HG02852 (cell line): ENCODE data around the gene LRRC8B.
"Not testable (repeated sequence)": the region's sequence is repeated elsewhere in the genome, so short reads cannot be mapped to it uniquely, and the experiment has no call there.

ENCODE experiments used
- ATAC-seq: cut with Tn5 transposase; IDR thresholded peaks from one replicate; pipeline ENCODE4 v1.9.1; 2021; ENCODE audit warnings: mild to moderate bottlenecking, moderate library complexity; ENCODE audit not compliant: unreplicated experiment

The LRRC8B gene

GRCh38 chr1:89524369-89525168 is at the start of gene LRRC8B:
TSS of gene LRRC8B (plus strand) at chr1:89524829. CDS start at chr1:89582651, 57,822 bp downstream.
- peak; percentile 84 for ATAC-seq

DNA sequence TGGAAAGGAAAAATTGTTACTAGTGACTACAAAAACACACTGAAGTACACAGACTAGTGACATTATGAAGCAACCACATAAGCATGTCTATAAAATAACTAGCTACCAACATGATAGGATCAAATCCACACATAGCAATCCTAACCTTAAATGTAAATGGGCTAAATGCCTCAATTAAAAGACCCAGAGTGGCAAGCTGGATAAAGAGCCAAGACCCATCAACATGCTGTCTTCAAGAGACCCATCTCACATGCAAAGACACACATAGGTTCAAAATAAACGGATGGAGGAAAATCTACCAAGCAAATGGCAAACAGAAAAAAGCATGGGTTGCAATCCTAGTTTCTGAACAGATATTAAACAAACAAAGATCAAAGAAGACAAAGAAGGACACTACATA is 49.4 kb upstream of the LRRC8B start:
- ATAC-seq = no peak

DNA sequence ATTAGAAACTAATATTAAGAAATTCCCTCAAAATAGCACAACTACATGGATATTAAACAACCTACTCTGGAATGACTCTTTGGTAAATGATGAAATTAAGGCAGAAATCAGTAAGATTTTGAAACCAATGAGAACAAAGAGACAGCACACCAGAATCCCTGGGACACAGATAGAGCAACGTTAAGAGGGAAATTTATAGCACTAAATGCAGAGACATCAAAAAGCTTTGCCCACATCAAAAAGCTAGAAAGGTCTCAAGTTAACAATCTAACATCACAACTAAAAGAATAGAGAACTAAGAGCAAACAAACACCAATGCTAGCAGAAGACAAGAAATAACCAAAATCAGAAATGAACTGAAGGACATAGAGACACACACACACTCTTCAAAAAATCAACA is 48.6 kb upstream of the LRRC8B start:
- ATAC-seq = no peak

DNA sequence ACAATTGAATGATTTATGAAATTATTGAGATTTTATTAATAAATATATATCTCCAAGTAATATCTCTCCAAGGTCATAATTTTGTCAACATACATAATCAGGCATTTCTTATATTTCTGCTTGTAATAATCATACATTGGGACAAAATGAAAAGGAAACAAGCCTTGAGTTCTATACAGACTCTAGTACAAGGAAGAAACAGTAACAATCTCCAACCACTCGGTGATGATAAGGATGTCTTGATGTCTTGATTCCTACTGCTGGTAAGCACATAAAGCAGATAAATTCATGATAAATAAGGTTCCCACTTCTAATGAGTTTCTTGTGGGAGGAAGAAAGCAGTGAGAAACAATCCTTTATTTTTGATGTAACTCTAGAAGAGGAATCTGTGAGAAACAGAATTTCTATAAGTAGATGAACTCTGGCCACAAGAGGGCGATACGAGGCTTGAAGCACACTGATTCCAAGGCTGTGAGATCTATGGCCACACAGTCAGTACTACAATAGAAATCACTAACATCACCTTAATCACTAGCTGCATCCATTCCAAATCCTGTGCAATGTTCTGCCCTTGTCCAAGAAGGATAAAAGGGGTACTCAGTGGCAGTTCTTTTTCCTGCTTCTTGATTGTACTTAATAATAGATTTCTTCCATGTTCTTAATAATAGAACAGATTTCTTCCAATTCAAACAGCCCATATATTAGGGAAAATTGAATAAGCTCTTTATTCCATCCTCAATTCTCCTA is 41.4 kb upstream of the LRRC8B start:
- ATAC-seq = no peak

DNA sequence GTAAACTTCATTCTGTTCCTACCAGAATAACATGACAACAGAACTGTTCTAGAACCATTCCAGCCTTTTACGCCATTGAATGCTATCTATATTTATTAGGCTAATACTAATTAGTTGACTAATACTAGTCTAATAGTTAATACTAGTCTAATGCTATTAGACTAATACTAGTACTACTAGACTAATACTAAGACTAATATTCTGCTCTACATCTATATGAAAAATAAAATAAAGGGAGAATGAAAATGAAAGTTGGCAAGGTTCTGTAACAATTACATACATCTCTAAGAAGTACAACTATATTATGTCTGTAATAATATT is 40.9 kb upstream of the LRRC8B start:
- no peak for ATAC-seq

GRCh38 chr1:89484092-89485038 is 40.3 kb upstream of the LRRC8B start:
- no peak for ATAC-seq

GRCh38 chr1:89487972-89488371 is 36.7 kb upstream of the LRRC8B start:
- no peak for ATAC-seq

GRCh38 chr1:89489047-89489729 is 35.4 kb upstream of the LRRC8B start:
- no peak for ATAC-seq

DNA sequence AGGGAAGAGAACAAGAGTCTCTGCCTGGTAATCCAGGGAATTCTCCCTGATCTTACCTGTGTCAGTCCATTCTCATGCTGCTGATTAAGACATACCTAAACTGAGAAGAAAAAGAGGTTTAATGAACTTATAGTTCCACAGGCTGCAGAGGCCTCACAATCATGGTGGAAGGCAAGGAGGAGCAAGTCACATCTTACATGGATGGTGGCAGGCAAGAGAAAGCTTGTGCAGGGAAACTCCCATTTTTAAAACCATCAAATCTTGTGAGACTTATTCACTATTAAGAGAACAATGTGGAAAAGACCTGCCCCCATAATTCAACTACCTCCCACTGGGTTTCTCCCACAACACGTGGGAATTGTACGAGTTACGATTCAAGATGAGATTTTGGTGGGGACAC is 34.2 kb upstream of the LRRC8B start:
- no peak for ATAC-seq

DNA sequence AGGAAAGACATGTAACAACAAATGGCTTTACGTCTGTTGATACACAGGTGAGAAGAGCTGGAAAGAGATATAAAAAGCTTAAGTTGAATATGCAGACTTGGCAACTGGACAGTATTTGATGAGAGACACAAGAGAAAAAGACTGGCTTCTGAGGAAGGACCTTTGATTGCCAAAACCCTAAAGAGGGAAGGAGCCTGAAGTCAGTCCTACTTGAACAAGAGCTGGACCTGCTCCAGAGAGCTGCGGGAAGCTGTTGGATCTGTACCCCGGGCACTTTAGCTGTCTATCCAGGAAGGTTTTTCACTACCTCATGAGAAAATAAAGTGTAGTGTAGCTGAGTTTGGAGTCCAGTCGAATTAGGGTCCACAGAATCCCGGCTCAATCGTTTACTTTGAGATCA is 25.3 kb upstream of the LRRC8B start:
- no peak for ATAC-seq

- ATAC-seq = no peak
Measured at GRCh38 chr1:89502042-89502441, 22.6 kb upstream of the LRRC8B start.

- no peak for ATAC-seq
Measured at GRCh38 chr1:89502895-89503294, 21.7 kb upstream of the LRRC8B start.

- ATAC-seq = no peak
Measured at GRCh38 chr1:89503690-89504089, 20.9 kb upstream of the LRRC8B start.

- ATAC-seq = not testable (repeated sequence)
Measured at GRCh38 chr1:89510061-89510460, 14.6 kb upstream of the LRRC8B start.

DNA sequence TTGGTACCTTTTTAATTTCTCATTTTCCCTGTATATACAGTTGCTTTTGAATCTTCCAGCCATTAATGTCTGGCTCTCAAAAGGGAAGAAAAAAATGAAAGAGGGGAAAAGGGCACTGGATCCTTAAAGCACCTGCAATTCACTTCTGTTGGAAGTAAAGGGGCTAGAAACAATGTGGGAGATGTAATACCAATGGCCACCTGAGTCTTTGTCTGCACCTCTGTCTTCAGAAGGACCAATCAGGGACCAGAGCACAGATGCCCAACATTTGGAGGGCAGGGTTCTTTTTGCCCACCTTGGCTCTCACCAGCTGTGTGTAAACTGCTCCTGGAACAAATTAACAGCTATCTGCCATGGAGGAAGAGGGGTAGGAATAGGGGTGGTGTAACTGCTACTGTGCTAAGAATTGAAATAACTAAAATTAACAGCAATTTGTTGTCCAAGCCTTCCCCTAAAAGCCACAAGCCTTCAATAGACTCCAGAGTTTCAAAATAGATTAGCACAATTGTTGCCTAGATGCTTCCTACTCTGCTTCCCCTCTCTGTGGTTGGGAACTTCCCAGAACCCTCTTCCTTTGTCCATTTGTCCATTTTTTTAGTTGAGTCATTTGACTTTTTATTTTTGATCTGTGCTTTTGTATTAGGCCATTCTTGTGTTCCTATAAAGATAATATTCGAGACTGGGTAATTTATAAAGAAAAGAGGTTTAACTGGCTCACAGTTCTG is 11.5 kb upstream of the LRRC8B start:
- no peak for ATAC-seq

GRCh38 chr1:89516055-89516454 is 8.6 kb upstream of the LRRC8B start:
- no peak for ATAC-seq

DNA sequence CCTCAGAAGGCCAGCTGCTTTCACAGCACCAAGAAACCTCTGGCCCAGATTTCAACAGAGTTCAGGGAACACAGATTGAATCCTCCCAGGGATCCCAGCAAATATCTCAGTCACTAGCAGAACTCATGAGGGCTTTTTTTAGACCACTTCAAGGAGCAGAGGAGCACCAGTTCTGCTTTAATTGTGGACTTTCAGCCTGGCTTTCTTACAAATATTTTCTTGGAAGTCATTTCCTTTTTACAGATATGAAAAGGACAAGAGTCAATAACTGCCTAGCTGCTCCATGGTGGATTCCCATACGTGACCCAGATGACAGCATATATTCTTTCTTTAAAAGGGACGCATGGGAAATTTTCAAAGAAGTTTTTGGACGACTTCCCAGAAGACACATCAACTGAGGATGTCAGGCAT is 6.4 kb upstream of the LRRC8B start:
- no peak for ATAC-seq

DNA sequence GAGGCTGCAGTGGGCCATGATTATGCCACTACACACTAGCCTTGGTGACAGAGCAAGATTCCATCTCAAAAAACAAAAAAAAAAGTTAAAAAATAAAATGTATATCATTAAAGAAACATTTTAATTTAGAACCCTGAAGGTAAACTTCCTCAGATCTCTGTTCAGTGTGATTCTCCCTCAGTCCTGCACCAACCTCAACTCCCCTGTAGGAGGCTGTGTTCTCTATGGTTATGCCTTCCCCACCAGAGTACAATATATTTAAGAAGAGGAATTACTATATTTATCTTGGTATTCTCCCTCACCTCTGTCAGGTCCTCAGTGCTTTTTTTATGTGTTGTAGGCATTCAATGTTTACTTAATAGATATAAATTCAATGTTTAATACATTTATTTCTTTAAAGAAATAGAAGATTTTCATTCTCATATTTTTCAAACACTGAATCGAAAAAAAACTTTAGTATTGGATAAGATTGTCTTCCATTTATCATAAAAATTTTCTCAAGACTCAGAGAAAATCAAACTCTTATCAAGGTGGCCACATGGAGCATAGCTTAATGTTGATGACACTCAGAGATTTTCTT is 4.8 kb upstream of the LRRC8B start:
- ATAC-seq = peak; percentile 38

- ATAC-seq = not testable (repeated sequence)
Measured at GRCh38 chr1:89521977-89522376, 2.7 kb upstream of the LRRC8B start.
